IMR-90 (cell line): ENCODE results near the gene BRD8. TPM values are rescaled to one million over a fixed set of nuclear protein-coding genes. Genes with fewer than 3 reads are reported as not detected.
"Not testable (repeated sequence)": the region's sequence is repeated elsewhere in the genome, so short reads cannot be mapped to it uniquely, and the experiment has no call there.

Experiments used
- ATAC-seq: fragments of 200-7000 bp; cut with Tn5 transposase; 2 replicates; pipeline ENCODE4 v1.9.1; 2020; ENCODE audit warnings: low read depth, mild to moderate bottlenecking, moderate library complexity
- BruUV-seq: library from RNA; stranded (reverse); fragments of 400-500 nt; replicated peaks from 2 replicates; lab custom pipeline; 2021; lab: Mats Ljungman, UMichigan
- CTCF ChIA-PET: fragments of 300-600 bp; formaldehyde crosslinking; extraction: SDS; loops from one replicate; lab custom pipeline; 2021; ENCODE audit warnings: antibody characterized with exemption; lab: Yijun Ruan, JAX
- POLR2A ChIA-PET: fragments of 300-600 bp; sonication (Branson Sonifier 250); formaldehyde crosslinking; loops from one replicate; lab custom pipeline; 2022; ENCODE audit warnings: antibody characterized with exemption; ENCODE audit not compliant: unreplicated experiment; lab: Charles Lee
- DNase-seq: peaks from one replicate; pipeline ENCODE4 v3.0.0; 2013
- H2AFZ ChIP-seq: replicated peaks from 2 replicates; pipeline ENCODE3; 2013; ENCODE audit warnings: low read length, mild to moderate bottlenecking; ENCODE audit not compliant: poor library complexity
- H2AK5ac ChIP-seq: 2 replicates; pipeline ENCODE4 v1.6.1; 2013; ENCODE audit warnings: low read depth, low read length, inconsistent platforms
- H2AK9ac ChIP-seq: replicated peaks from 2 replicates; pipeline ENCODE3; 2013; ENCODE audit warnings: mild to moderate bottlenecking, low read depth, low read length, moderate library complexity; ENCODE audit not compliant: poor library complexity
- H2BK120ac ChIP-seq: 2 replicates; pipeline ENCODE4 v1.6.1; 2013; ENCODE audit warnings: low read depth, low read length, inconsistent platforms
- H2BK15ac ChIP-seq: 3 replicates; pipeline ENCODE4 v1.6.1; 2013; ENCODE audit warnings: low read depth, low read length, inconsistent platforms
- H2BK20ac ChIP-seq: 2 replicates; pipeline ENCODE4 v1.6.1; 2013; ENCODE audit warnings: low read depth, mild to moderate bottlenecking, inconsistent platforms, low read length, moderate library complexity
- H2BK5ac ChIP-seq: 2 replicates; pipeline ENCODE4 v1.6.1; 2013; ENCODE audit warnings: mild to moderate bottlenecking, low read depth, low read length, inconsistent platforms; ENCODE audit not compliant: poor library complexity, severe bottlenecking
- H3K14ac ChIP-seq: replicated peaks from 2 replicates; pipeline ENCODE4 v1.6.1; 2013; ENCODE audit warnings: low read depth, low read length, inconsistent platforms
- H3K18ac ChIP-seq: 2 replicates; pipeline ENCODE4 v1.6.1; 2013; ENCODE audit warnings: low read depth, low read length, control low read depth
- H3K23ac ChIP-seq: 2 replicates; pipeline ENCODE4 v1.6.1; 2013; ENCODE audit warnings: low read depth, low read length, inconsistent platforms
- H3K27ac ChIP-seq: 2 replicates; pipeline ENCODE4 v1.5.1; 2013; ENCODE audit warnings: mild to moderate bottlenecking, control low read depth, low read length; ENCODE audit not compliant: insufficient read depth
- H3K27me3 ChIP-seq: 2 replicates; pipeline ENCODE4 v1.6.1; 2013; ENCODE audit warnings: low read length; ENCODE audit not compliant: control insufficient read depth, insufficient read depth
- H3K36me3 ChIP-seq: 2 replicates; pipeline ENCODE4 v1.6.1; 2013; ENCODE audit warnings: low read length, mixed read lengths; ENCODE audit not compliant: control insufficient read depth, insufficient read depth
- H3K4ac ChIP-seq: 2 replicates; pipeline ENCODE4 v1.6.1; 2013; ENCODE audit warnings: low read depth, low read length, inconsistent platforms
- H3K4me1 ChIP-seq: 2 replicates; pipeline ENCODE4 v1.6.1; 2013; ENCODE audit warnings: low read length, mixed read lengths; ENCODE audit not compliant: control insufficient read depth, insufficient read depth
- H3K4me2 ChIP-seq: 2 replicates; pipeline ENCODE4 v1.6.1; 2013; ENCODE audit warnings: low read depth, mild to moderate bottlenecking, control low read depth, low read length, moderate library complexity
- H3K4me3 ChIP-seq: 2 replicates; pipeline ENCODE4 v1.5.1; 2013; ENCODE audit warnings: low read depth, mild to moderate bottlenecking, control low read depth, low read length, moderate library complexity; ENCODE audit not compliant: insufficient read depth
- H3K56ac ChIP-seq: 2 replicates; pipeline ENCODE4 v1.6.1; 2013; ENCODE audit warnings: low read length, inconsistent platforms; ENCODE audit not compliant: insufficient read depth; ENCODE audit errors: extremely low read depth
- H3K79me1 ChIP-seq, 2 experiments: 2 replicates each; pipeline ENCODE4 v1.6.1; 2013; ENCODE audit warnings: low read length in 2 of 2, inconsistent platforms in 1 of 2, low read depth in 1 of 2
- H3K9ac ChIP-seq: 2 replicates; pipeline ENCODE4 v1.6.1; 2013; ENCODE audit warnings: low read depth, low read length, control low read depth
- H3K9me1 ChIP-seq: 2 replicates; pipeline ENCODE4 v1.6.1; 2013; ENCODE audit warnings: low read length, inconsistent platforms; ENCODE audit not compliant: insufficient read depth
- H3K9me3 ChIP-seq: 2 replicates; pipeline ENCODE4 v1.6.1; 2013; ENCODE audit warnings: low read length; ENCODE audit not compliant: control insufficient read depth, insufficient read depth
- H4K20me1 ChIP-seq: 2 replicates; pipeline ENCODE4 v1.6.1; 2013; ENCODE audit warnings: low read length, inconsistent platforms; ENCODE audit not compliant: insufficient read depth
- H4K5ac ChIP-seq: 2 replicates; pipeline ENCODE4 v1.6.1; 2013; ENCODE audit warnings: mild to moderate bottlenecking, low read depth, low read length, control low read depth
- H4K8ac ChIP-seq, 2 experiments: 2 replicates each; pipeline ENCODE4 v1.6.1; 2013; ENCODE audit warnings: low read depth in 2 of 2, low read length in 2 of 2, control low read depth in 1 of 2, inconsistent platforms in 1 of 2
- H4K91ac ChIP-seq: 2 replicates; pipeline ENCODE4 v1.6.1; 2013; ENCODE audit warnings: low read depth, low read length, inconsistent platforms; ENCODE audit not compliant: insufficient read depth
- WGBS, 2 experiments: methylation state at CpG; one replicate each; pipeline versions ENCODE4 v1.1.5 to v1.1.7; 2013; ENCODE audit warnings: missing lambda C conversion rate in 2 of 2; ENCODE audit not compliant: insufficient read length in 1 of 2; ENCODE audit errors: extremely low coverage in 2 of 2; 5-methylcytosine and 5-hydroxymethylcytosine counted together
- dilution Hi-C: fragments of 300-500 bp; cut with HindIII; formaldehyde crosslinking; loops from one replicate; pipeline ENCODE4 v1.14.3; 2018; ENCODE audit warnings: low sequenced_read_pairs; ENCODE audit not compliant: unreplicated experiment
- in situ Hi-C: fragments of 300-500 bp; cut with MboI; formaldehyde crosslinking; loops from 3 replicates; pipeline ENCODE4 v1.14.3; 2019; ENCODE audit warnings: low sequenced_read_pairs, inconsistent platforms, mixed read lengths
- intact Hi-C: fragments of 100-400 bp; cut with micrococcal nuclease; formaldehyde crosslinking; loops from 2 replicates; pipeline ENCODE4 v1.10.0; 2022
- polyA plus RNA-seq, 3 experiments: library from polyadenylated mRNA; depleted of rRNA; stranded (reverse); fragments of >200 nt; gene quantifications; 2 replicates each; pipeline ENCODE4 v1.2.3, GENCODE V29; 2012; ENCODE audit warnings: low replicate concordance in 1 of 3
- total RNA-seq: library from RNA; depleted of rRNA; stranded (reverse); fragments of >200 nt; gene quantifications from 2 replicates; pipeline ENCODE4 v1.2.3, GENCODE V29; 2012

The BRD8 gene
- total and polyA plus RNA-seq, 2 of the 4 experiments (the other 2 are of a cell fraction): 36.9 to 43.6 TPM

GRCh38 chr5:138155977-138156376 is 22.5 kb downstream of the BRD8 start:
- H3K36me3 ChIP-seq: peaks cover 27% of the 10 kb centered on the region
- H2AFZ ChIP-seq, H3K23ac ChIP-seq, H2BK20ac ChIP-seq, H3K56ac ChIP-seq, H2AK5ac ChIP-seq, H2BK5ac ChIP-seq, H3K79me1 ChIP-seq, H4K5ac ChIP-seq, H3K9ac ChIP-seq, H3K27me3 ChIP-seq, BruUV-seq, H2BK120ac ChIP-seq, ATAC-seq, H4K91ac ChIP-seq, H3K14ac ChIP-seq, H3K4ac ChIP-seq, H4K20me1 ChIP-seq, H3K4me3 ChIP-seq, H3K18ac ChIP-seq, H2AK9ac ChIP-seq, H2BK15ac ChIP-seq, H3K4me1 ChIP-seq, H3K9me3 ChIP-seq, H3K9me1 ChIP-seq, dilution Hi-C loops, H3K27ac ChIP-seq, H3K4me2 ChIP-seq, DNase-seq, POLR2A ChIA-PET, intact Hi-C loops, H4K8ac ChIP-seq, in situ Hi-C loops: not testable (repeated sequence)
- 93% methylated on average over 3 of the region's 9 CpGs; no CpG with 5 or more reads in 1 of the 2 experiments for WGBS, 2 experiments
- CTCF ChIA-PET: interaction anchor here (0.6 kb wide), 1 partner anchor 91 kb away, joined by 3 read pairs; no protein-coding TSS in a partner anchor
